Fibroblast of lung (primary cell): ENCODE measurements around the gene GPC5.

Experiments used
- CTCF ChIP-seq, 2 donors: IDR thresholded peaks in 1 of 2; conservative IDR thresholded peaks in 1 of 2; 1 replicate in 1 of 2; 2 replicates in 1 of 2; pipeline ENCODE4 v1.5.1; 2011 to 2012; ENCODE audit warnings: low read length in 2 of 2, control low read depth in 1 of 2, inconsistent platforms in 1 of 2, low read depth in 1 of 2, mild to moderate bottlenecking in 1 of 2
- EZH2 ChIP-seq: IDR thresholded peaks from 2 replicates; pipeline ENCODE4 v1.5.1; 2012; ENCODE audit warnings: low read length, control low read depth, mild to moderate bottlenecking; ENCODE audit errors: missing control alignments

DNA sequence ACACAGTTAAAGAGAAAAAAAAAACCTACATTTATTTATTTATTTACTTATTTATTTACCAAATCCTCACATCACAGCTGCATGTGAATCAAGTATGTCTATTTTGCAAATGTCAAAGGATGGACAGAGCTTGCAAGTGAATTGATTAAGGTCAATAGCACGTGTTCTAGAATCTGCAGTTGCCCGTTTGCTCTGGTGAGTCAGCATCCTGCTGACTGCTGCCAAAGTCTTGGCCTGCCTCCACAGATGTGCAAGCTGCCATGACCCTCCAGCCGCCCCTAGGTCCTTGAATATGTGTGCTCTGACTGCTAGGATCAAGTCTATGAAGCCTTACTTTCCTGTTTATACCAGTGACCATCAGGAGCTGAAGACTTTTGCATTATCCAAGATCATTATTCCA is 320.6 kb downstream of the GPC5 start:
- TF ChIP-seq EZH2 (no peak), CTCF (conservative IDR thresholded peaks at IDR 0.05 in 1 of 2, IDR thresholded peaks at IDR 0.05 in 1 of 2; ENCODE audit: low read depth in 1 of 2, low read length in 2 of 2) (no peak)
